Measurements from ENCODE around the gene TRABD2A.

- TF ChIP-seq EZH2 (IDR thresholded peaks at IDR 0.05; ENCODE audit: insufficient read depth, poor library complexity, severe bottlenecking) (no peak), EZH2phosphoT487 (IDR thresholded peaks at IDR 0.05; ENCODE audit: insufficient read depth, low read depth) (no peak)
Measured at GRCh38 chr2:84836215-84836614, 44.7 kb downstream of the TRABD2A start.

Data from GM23248 (cell line).